ENCODE results near the gene VSX2.

VSX2 gene

DNA sequence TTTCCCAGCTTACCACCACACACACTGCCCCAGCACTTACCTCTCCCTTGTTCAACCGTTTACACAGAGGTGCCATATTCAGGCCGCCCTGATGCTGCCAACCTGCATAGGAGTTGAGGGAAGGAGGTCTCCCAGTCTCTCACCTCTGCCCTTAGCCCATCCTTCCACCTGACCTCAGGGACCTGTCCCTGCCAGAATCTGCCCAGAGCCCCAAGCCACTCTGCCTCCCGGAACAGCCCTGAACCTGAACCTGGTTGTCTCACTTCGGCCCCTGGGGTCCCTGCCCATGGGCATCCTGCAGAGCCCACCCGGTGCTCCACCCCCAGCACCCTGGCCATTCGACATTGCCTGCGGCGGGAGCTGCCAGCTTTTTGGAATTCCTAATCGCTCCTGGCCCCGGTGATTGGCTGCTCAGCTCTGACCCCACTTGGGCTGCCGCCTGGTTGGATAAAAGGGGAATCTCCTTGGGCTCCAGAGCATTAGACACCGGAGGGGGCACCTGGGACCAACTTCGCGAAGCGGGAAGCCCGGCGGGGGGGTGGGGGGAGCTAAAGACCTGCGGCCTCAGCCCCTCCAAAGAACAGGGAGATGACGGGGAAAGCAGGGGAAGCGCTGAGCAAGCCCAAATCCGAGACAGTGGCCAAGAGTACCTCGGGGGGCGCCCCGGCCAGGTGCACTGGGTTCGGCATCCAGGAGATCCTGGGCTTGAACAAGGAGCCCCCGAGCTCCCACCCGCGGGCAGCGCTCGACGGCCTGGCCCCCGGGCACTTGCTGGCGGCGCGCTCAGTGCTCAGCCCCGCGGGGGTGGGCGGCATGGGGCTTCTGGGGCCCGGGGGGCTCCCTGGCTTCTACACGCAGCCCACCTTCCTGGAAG is at the start of gene VSX2:
VSX2 (plus strand) TSS at position 476 of the 874 bp plus-strand sequence; CDS start at position 589, 113 bp downstream.
- Histone ChIP-seq H3K9me3 (peaks cover 34% of the 10 kb centered on the region), H3K4me3 (peak within 1 kb of the TSS; percentile 44; the same call in 1 of the 2 replicates), H3K36me3 (no peaks in the 10 kb centered on the region), H4K20me1 (peaks cover 29% of the 10 kb centered on the region; the same call in 1 of the 2 replicates), H3K9ac (no peak within 1 kb of the TSS), H3K4me1 (no peaks in the 10 kb centered on the region), H3K4me2 (no peak within 1 kb of the TSS), H3K27ac (no peak within 1 kb of the TSS), H3K27me3 (peaks cover 71% of the 10 kb centered on the region)
- no peak for TF ChIP-seq Cebpa-rat (IDR thresholded peaks at IDR 0.05)

DNA sequence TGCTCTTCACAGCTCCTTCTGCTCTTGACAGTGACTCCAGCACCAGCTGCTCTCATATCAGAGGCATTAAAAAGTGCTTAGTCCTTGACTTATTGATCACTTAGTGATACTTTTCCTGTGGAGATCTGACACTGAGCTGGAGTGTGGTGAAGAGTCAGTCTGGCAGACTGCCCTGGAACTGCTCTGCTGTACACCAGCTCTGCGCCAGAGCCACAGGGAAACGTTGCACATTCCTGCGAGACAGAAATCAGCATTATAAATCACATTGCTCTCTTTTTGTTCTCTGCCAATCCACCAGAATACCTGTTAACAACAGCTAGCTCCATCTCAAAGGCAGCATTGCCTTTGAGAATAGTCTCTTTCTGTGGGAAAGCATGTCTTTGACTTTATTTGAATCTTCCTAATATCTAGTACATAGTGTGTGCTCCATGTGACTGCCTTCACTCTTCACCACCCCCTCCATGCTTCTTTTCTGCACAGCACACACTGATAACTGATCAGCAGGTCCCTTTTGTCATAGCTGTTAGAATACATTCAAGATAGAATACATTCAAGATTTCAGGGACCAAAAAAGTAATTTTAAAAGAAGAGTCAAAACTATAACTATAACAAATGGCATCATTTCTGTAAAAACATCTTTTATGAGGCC is 48.2 kb upstream of the VSX2 start:
- H3K4me2 ChIP-seq, result no peak overlapping the region
- H3K4me3 ChIP-seq, result no peak overlapping the region
- no peaks in the 10 kb centered on the region for H3K9me3 ChIP-seq
- no peaks in the 10 kb centered on the region for H3K27me3 ChIP-seq
- H3K36me3 ChIP-seq, result peaks cover 6% of the 10 kb centered on the region; the same call in 1 of the 2 replicates
- no peak overlapping the region for H3K27ac ChIP-seq
- H4K20me1 ChIP-seq, result no peaks in the 10 kb centered on the region
- H3K9ac ChIP-seq, result no peak overlapping the region
- no peak for TF ChIP-seq Cebpa-rat (IDR thresholded peaks at IDR 0.05)
- no peaks in the 10 kb centered on the region for H3K4me1 ChIP-seq

DNA sequence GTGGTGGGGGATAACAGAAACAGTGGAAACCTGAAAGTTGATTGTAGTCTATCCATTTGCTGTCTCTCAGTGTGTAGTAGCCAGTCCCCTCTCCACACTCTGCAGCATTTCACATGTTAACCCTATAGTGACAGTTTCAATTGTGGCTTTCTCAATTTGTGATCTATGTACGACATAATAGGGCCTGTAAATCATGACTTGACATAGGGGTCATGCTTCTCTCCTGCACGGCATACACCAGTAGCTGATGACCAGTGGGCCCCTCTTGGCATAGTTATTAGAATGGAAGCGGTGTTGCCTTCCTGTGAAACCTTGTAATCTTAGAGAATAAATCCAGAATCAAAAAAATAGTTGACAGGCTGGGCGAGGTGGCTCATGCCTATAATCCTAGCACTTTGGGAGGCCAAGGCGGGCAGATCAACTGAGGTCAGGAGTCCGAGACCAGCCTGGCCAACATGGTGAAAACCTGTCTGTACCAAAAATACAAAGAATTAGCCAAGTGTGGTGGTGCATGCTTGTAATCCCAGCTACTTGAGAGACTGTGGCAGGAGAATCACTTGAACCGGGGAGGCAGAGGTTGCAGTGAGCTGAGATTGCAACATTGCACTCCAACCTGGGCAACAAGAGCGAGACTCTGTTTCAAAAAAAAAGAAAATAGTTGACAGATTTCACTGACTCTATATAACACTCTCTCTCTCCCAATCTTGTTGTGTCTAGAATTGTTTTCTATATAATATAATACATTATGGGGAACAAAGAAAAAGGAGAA is 44.6 kb upstream of the VSX2 start:
- H3K4me2 ChIP-seq, result no peak overlapping the region
- TF ChIP-seq Cebpa-rat (IDR thresholded peaks at IDR 0.05), result no peak
- no peaks in the 10 kb centered on the region for H3K4me1 ChIP-seq
- H3K9me3 ChIP-seq, result no peaks in the 10 kb centered on the region
- no peak overlapping the region for H3K9ac ChIP-seq
- no peak overlapping the region for H3K27ac ChIP-seq
- no peak overlapping the region for H3K4me3 ChIP-seq
- H3K36me3 ChIP-seq, result peaks cover 16% of the 10 kb centered on the region
- no peaks in the 10 kb centered on the region for H3K27me3 ChIP-seq
- H4K20me1 ChIP-seq, result no peaks in the 10 kb centered on the region

DNA sequence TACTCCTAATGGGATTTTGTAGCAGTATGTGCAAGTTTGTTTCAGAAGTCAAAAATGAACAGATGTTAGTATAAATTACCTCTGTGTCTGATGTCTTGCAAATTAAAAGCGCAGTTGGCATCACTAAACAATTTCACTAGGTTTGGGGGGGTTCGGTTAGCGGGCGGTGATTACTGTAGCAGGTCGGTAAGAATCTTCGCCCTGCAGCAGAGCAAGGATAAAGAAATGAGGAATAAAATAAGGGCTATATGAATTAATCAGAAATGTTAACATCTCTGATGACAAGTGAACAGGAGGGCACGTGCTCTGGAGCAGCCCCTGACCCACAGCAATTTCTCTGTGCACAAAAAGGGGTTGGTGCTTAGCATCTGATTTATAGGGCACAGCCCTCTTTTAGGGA is 43.6 kb upstream of the VSX2 start:
- Histone ChIP-seq H3K9me3 (no peaks in the 10 kb centered on the region), H3K36me3 (peaks cover 19% of the 10 kb centered on the region), H3K4me1 (no peaks in the 10 kb centered on the region), H3K27ac (no peak overlapping the region), H3K4me2 (no peak overlapping the region), H3K27me3 (no peaks in the 10 kb centered on the region), H3K4me3 (no peak overlapping the region), H3K9ac (no peak overlapping the region), H4K20me1 (no peaks in the 10 kb centered on the region)
- TF ChIP-seq Cebpa-rat (IDR thresholded peaks at IDR 0.05), result no peak

DNA sequence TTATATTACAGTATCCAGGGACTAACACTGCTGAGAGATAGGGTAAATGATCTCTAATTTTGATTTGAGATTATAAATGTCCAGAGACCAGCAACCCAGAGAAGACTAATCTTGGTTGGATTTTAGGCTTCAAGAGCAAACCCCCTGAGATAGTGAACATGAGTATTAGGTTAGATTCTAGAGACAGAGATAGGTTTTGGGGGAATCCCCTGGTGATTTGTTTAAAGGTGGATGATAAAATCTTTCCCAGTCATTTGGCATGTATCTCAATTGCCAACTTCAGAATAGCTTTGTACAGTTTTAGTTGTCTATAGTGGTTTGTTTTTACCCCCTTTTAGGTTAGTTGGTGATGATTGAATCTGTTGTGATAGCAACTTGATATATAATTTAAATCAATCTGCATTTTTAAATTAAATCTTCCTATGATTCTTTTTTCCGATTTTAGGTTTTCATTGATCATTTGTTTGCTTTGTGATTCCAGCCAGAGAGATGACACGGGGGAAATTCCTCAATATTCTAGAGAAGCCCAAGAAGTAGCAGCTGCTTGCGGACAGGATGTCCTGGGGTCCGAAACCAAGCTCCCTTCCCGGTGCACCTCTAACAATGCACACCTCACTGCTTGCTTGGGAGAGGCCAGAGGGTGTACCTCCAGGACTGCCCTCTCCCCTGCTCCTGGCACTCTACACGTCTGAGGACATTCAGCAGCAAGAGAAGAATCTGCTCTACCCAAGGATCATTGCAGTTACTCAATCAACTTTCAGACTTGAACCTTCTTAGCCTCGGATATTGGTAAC is 40.6 kb upstream of the VSX2 start:
- no peaks in the 10 kb centered on the region for H3K27me3 ChIP-seq
- no peak overlapping the region for H3K4me2 ChIP-seq
- no peaks in the 10 kb centered on the region for H3K9me3 ChIP-seq
- no peak overlapping the region for H3K27ac ChIP-seq
- H4K20me1 ChIP-seq, result no peaks in the 10 kb centered on the region
- H3K36me3 ChIP-seq, result peaks cover 23% of the 10 kb centered on the region
- no peaks in the 10 kb centered on the region for H3K4me1 ChIP-seq
- no peak overlapping the region for H3K9ac ChIP-seq
- no peak overlapping the region for H3K4me3 ChIP-seq
- no peak for TF ChIP-seq Cebpa-rat (IDR thresholded peaks at IDR 0.05)

DNA sequence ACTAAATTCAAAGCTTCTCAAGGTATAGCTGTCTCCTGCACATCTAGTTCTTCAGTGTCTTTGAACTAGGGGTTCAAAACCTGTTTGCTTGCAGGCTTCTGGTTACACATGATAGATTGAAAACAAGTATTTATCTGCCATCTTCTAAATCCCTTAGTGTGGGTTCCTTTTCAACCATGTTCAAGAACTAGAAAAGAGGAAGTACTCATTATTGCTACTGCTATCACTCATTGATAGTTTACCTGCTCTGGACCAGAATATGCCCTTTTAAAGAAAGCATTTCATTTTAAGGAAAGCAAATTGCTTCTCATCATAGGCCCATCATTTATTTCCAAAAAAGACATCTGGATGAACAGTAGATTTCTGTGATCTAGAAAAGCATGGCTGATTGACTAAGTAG is 37.1 kb upstream of the VSX2 start:
- H3K9me3 ChIP-seq, result no peaks in the 10 kb centered on the region
- no peaks in the 10 kb centered on the region for H3K4me1 ChIP-seq
- peaks cover 23% of the 10 kb centered on the region for H3K36me3 ChIP-seq
- no peaks in the 10 kb centered on the region for H3K27me3 ChIP-seq
- no peaks in the 10 kb centered on the region for H4K20me1 ChIP-seq
- TF ChIP-seq Cebpa-rat (IDR thresholded peaks at IDR 0.05), result no peak
- no peak overlapping the region for H3K9ac ChIP-seq
- H3K4me3 ChIP-seq, result no peak overlapping the region
- no peak overlapping the region for H3K27ac ChIP-seq
- H3K4me2 ChIP-seq, result no peak overlapping the region

DNA sequence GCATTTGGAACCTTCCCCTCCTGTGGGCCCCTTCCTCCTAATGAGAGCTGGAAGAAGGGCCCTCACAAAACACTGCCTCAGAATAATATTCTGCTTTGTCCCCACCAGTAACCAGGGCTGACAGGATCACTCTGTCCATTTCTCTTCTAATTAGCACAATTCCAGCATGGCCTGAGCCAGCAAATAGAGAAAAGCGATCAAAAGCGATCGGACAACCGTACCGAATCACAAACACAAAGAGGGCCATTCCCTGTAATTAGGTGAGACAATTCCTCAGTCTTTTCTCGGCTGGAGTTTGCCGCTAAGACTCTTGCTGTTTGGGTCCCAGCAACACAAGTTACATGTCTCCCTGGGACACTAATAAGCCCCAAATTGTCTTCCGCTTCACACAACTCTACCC is 35.6 kb upstream of the VSX2 start:
- H3K9me3 ChIP-seq, result no peaks in the 10 kb centered on the region
- no peaks in the 10 kb centered on the region for H4K20me1 ChIP-seq
- H3K27me3 ChIP-seq, result no peaks in the 10 kb centered on the region
- no peaks in the 10 kb centered on the region for H3K4me1 ChIP-seq
- H3K27ac ChIP-seq, result no peak overlapping the region
- no peak for TF ChIP-seq Cebpa-rat (IDR thresholded peaks at IDR 0.05)
- H3K4me2 ChIP-seq, result no peak overlapping the region
- peaks cover 23% of the 10 kb centered on the region for H3K36me3 ChIP-seq
- H3K4me3 ChIP-seq, result no peak overlapping the region
- no peak overlapping the region for H3K9ac ChIP-seq

DNA sequence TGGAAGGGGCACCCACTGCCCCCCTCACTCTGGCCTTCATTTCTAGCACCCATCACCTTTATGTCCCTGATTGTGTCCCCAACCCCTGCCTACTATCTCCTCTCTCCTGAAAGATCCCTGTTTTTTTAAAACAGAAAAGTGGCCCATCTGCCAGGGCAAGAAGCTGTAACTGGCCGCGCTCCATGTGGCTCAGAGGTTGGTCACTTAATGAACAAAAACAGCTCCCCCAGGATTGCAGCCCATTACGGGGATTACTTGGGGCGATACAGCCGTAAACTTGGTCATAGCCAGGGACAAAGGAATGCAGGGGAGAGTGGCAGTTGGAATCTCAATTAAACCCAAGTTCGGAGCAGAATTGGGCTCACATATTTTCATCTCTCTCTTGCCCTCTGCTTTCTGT is 34.8 kb upstream of the VSX2 start:
- Histone ChIP-seq H3K4me1 (no peaks in the 10 kb centered on the region), H3K9ac (no peak overlapping the region), H3K27ac (no peak overlapping the region), H3K4me3 (no peak overlapping the region), H4K20me1 (no peaks in the 10 kb centered on the region), H3K9me3 (no peaks in the 10 kb centered on the region), H3K27me3 (no peaks in the 10 kb centered on the region), H3K36me3 (peaks cover 14% of the 10 kb centered on the region), H3K4me2 (no peak overlapping the region)
- TF ChIP-seq Cebpa-rat (IDR thresholded peaks at IDR 0.05), result no peak

DNA sequence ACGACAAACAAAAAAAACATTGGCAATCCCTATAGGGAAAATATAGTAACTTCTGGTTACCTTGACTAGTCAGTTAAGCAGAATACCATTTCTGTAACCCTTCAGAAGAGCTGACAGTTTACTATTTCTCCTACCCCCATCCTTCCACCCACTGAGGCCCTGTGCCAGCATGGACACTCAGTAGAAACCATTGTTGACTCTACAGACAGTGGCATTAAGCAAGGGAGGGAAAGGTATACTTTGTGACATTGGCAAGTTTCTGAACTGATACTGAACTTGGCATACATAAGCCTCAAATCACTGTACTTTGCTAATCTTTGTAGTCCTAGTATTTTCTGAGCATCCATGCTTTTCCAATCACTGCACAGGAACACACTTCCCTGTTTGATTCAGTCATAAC is 33.4 kb upstream of the VSX2 start:
- Histone ChIP-seq H3K36me3 (peaks cover 8% of the 10 kb centered on the region; the same call in 1 of the 2 replicates), H3K4me2 (no peak overlapping the region), H3K4me1 (no peaks in the 10 kb centered on the region), H3K9me3 (no peaks in the 10 kb centered on the region), H4K20me1 (no peaks in the 10 kb centered on the region), H3K27ac (no peak overlapping the region), H3K27me3 (no peaks in the 10 kb centered on the region), H3K9ac (no peak overlapping the region), H3K4me3 (no peak overlapping the region)
- no peak for TF ChIP-seq Cebpa-rat (IDR thresholded peaks at IDR 0.05)
